Neural crest cell (in vitro differentiated cells): Measurements from ENCODE around the gene NAPSA. TPM values are rescaled to one million over a fixed set of nuclear protein-coding genes. Genes with fewer than 3 reads are reported as not detected.
"Not testable (repeated sequence)": the region's sequence is repeated elsewhere in the genome, so short reads cannot be mapped to it uniquely, and the experiment has no call there.

Experiments used
- DNase-seq: peaks from one replicate; pipeline ENCODE4 v3.0.0; 2021; ENCODE audit warnings: low read depth, mixed read lengths, low spot score
- H3K27ac Mint-ChIP-seq: one replicate; pipeline ENCODE4 v1.8.0; 2021; ENCODE audit warnings: mild to moderate bottlenecking, mixed read lengths; ENCODE audit not compliant: unreplicated experiment
- H3K27me3 Mint-ChIP-seq: 2 replicates; pipeline ENCODE4 v1.8.0; 2021; ENCODE audit warnings: low read depth, mild to moderate bottlenecking, mixed read lengths
- H3K36me3 Mint-ChIP-seq: 2 replicates; pipeline ENCODE4 v1.8.0; 2021; ENCODE audit warnings: low read depth, mild to moderate bottlenecking, mixed read lengths
- H3K4me1 Mint-ChIP-seq: 2 replicates; pipeline ENCODE4 v1.8.0; 2021; ENCODE audit warnings: mixed read lengths
- H3K4me3 Mint-ChIP-seq: one replicate; pipeline ENCODE4 v1.8.0; 2021; ENCODE audit warnings: mild to moderate bottlenecking, mixed read lengths
- H3K9me3 Mint-ChIP-seq: 2 replicates; pipeline ENCODE4 v1.8.0; 2021; ENCODE audit warnings: mixed read lengths
- total RNA-seq: library from RNA; stranded (reverse); gene quantifications from 2 replicates; pipeline ENCODE4 v1.2.1, GENCODE V29; 2021
- TF ChIP-seq, protein P1 (sequence below): fragments of 200-600 bp; sonication (generic); conservative IDR thresholded peaks from 2 replicates; pipeline ENCODE4 v1.5.0; 2021; ENCODE audit warnings: antibody characterized with exemption, mild to moderate bottlenecking

The NAPSA gene
- total RNA-seq, 1 donor from 2014 or later: 1.0 TPM

GRCh38 chr19:50359328-50359818, 6.1 kb downstream of the NAPSA start:
- Mint-ChIP-seq H3K4me3 (no peak overlapping the region), H3K4me1 (peaks cover 4% of the 10 kb centered on the region), H3K27me3 (peaks cover 15% of the 10 kb centered on the region), H3K36me3 (peaks cover 8% of the 10 kb centered on the region), H3K9me3 (peaks cover 9% of the 10 kb centered on the region), H3K27ac (no peak overlapping the region)
- TF ChIP-seq, protein P1, sequence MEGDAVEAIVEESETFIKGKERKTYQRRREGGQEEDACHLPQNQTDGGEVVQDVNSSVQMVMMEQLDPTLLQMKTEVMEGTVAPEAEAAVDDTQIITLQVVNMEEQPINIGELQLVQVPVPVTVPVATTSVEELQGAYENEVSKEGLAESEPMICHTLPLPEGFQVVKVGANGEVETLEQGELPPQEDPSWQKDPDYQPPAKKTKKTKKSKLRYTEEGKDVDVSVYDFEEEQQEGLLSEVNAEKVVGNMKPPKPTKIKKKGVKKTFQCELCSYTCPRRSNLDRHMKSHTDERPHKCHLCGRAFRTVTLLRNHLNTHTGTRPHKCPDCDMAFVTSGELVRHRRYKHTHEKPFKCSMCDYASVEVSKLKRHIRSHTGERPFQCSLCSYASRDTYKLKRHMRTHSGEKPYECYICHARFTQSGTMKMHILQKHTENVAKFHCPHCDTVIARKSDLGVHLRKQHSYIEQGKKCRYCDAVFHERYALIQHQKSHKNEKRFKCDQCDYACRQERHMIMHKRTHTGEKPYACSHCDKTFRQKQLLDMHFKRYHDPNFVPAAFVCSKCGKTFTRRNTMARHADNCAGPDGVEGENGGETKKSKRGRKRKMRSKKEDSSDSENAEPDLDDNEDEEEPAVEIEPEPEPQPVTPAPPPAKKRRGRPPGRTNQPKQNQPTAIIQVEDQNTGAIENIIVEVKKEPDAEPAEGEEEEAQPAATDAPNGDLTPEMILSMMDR: no peak
- DNase-seq: no peak

GRCh38 chr19:50358483-50359327, 6.7 kb downstream of the NAPSA start:
- no peak for DNase-seq
- H3K36me3 Mint-ChIP-seq: peaks cover 8% of the 10 kb centered on the region
- TF ChIP-seq, protein P1: no peak
- no peak overlapping the region for H3K27ac Mint-ChIP-seq
- H3K4me1 Mint-ChIP-seq: peaks cover 4% of the 10 kb centered on the region
- no peak overlapping the region for H3K4me3 Mint-ChIP-seq
- peaks cover 9% of the 10 kb centered on the region for H3K9me3 Mint-ChIP-seq
- peaks cover 15% of the 10 kb centered on the region for H3K27me3 Mint-ChIP-seq

DNA sequence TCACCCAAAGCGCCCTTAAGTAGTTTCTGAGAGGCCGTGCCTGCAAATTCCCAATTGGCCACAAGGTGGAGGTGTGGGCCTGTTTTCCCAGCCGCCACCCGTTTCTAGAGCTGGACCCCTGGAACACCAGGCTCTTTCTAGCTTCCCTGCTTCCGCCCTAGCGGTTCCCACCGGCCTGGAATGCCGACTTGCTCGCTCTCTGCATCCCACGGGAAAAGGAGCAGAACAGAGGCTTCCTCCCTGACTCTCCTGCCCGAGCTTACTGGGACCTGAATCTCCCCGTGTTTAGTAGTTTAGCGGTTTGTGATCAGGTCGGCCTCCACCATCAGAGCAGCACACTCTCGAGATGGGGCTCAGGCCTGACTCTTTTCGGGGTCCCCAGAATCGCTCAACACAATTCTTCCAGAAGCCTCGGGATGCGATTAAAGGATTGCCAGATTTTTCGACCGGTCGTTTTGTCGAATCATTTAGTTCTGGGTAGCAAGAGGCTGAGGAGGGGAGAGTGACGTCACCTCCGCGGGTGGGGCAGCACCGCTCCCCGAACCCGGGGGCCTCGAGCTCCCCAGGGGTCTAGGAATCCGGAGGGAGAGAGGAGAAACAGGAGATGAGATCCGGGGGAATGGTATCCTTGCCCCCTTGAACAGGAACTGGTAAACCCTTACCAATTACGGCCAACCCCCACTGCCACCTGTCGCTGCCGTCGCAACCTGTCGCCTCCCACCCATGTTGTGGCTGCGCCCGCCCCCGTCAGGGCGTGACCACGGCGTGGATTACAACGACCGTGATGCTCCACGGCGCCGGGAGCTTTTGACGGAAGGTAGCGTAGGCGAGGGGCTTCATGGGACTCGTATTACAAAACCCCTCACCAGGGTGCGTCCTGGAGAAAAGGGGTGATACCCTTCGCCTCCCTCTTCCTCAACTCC, 8.0 kb downstream of the NAPSA start:
- peaks cover 9% of the 10 kb centered on the region for H3K9me3 Mint-ChIP-seq
- H3K27ac Mint-ChIP-seq: no peak overlapping the region
- H3K36me3 Mint-ChIP-seq: peaks cover 8% of the 10 kb centered on the region
- TF ChIP-seq, protein P1: peak; percentile 83
- H3K27me3 Mint-ChIP-seq: peaks cover 10% of the 10 kb centered on the region
- no peak overlapping the region for H3K4me3 Mint-ChIP-seq
- H3K4me1 Mint-ChIP-seq: peaks cover 4% of the 10 kb centered on the region
- DNase-seq: peak; percentile 67

DNA sequence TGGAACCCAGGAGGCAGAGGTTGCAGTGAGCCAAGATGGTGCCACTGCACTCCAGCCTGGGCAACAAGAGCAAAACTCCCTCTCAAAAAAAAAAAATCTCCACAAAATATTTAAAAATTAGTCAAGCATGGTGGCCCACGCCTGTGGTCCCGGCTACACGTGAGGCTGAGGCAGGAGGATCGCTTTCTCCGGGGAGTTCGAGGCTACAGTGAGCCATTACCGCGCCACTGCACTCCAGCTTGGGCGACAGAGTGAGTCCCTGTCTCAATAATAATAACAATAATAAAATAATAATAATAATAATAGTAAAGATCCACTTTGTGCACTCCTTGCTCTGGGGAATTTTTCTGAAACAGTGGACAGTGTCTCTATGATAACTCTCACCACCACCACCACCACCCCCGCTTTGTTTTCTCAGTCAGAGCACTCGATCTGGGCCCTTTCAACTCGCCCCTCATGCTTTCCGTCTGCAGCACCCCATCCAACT, 8.7 kb downstream of the NAPSA start:
- H3K9me3 Mint-ChIP-seq: peaks cover 9% of the 10 kb centered on the region
- H3K27me3 Mint-ChIP-seq: peaks cover 5% of the 10 kb centered on the region
- no peak for DNase-seq
- TF ChIP-seq, protein P1: no peak
- H3K4me3 Mint-ChIP-seq: no peak overlapping the region
- peaks cover 8% of the 10 kb centered on the region for H3K36me3 Mint-ChIP-seq
- H3K27ac Mint-ChIP-seq: no peak overlapping the region
- peaks cover 4% of the 10 kb centered on the region for H3K4me1 Mint-ChIP-seq

DNA sequence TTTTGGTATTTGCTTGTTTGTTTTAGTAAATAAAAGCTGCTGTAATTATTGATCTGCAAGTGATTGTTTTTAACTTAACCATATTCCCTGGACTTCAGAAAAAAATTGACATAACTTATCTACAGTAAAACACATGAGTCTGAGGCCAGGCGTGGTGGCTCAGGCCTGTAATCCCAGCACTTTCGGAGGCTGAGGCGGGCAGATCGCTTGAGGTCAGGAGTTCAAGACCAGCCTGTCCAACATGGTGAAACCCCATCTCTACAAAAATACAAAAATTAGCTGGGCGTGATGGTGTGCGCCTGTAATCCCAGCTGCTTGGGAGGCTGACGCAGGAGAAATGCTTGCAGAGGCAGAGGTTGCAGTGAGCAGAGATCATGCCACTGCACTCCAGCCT, 12.0 kb downstream of the NAPSA start:
- not testable (repeated sequence) for H3K27me3 Mint-ChIP-seq, H3K4me3 Mint-ChIP-seq, H3K27ac Mint-ChIP-seq, H3K9me3 Mint-ChIP-seq, DNase-seq, H3K4me1 Mint-ChIP-seq, H3K36me3 Mint-ChIP-seq
